Body of pancreas (tissue), 4 donors: ENCODE measurements around the gene SLC22A14.

Experiments
- POLR2A ChIP-seq, 3 donors: fragments of 450-650 bp; IDR thresholded peaks; one replicate each; pipeline ENCODE4 v1.6.1; 2016; ENCODE audit warnings: antibody characterized with exemption in 3 of 3, mild to moderate bottlenecking in 2 of 3
- TF ChIP-seq, protein P1 (sequence below), 7 experiments: fragments of 450-650 bp in 4 of 7; fragments of 200-600 bp in 3 of 7; sonication (generic) in 3 of 7; IDR thresholded peaks; one replicate each; pipeline ENCODE4 v1.5.1; 2016 to 2019; ENCODE audit warnings: antibody characterized with exemption in 7 of 7

DNA sequence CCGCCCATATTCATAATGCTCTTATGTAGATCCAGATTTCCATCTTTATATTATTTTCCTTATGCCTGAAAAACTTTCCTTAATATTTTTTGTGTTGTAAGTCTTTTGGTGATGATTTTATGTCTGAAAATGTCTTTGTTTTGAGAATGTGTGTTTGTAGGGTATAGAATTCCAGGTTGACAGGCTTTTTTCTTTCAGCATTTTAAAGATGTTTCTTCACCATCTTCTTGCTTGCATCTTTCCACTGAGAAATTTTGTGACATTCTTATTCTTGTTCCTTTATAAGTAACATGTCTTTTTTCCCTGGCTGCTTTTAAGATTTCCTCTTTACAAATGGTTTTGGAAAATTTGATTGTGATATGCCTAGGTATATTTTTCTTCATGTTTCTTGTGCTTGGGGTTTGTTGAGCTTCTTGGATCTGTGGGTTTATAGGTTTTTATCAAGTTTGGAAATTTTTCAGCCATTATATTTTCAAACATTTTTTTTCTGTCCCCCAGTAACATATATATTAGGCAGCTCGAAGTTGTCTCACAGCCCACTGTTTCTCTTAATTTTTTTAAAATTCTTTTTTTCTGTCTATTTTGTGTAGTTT lies 43.6 kb upstream of the SLC22A14 start:
- TF ChIP-seq, protein P1, sequence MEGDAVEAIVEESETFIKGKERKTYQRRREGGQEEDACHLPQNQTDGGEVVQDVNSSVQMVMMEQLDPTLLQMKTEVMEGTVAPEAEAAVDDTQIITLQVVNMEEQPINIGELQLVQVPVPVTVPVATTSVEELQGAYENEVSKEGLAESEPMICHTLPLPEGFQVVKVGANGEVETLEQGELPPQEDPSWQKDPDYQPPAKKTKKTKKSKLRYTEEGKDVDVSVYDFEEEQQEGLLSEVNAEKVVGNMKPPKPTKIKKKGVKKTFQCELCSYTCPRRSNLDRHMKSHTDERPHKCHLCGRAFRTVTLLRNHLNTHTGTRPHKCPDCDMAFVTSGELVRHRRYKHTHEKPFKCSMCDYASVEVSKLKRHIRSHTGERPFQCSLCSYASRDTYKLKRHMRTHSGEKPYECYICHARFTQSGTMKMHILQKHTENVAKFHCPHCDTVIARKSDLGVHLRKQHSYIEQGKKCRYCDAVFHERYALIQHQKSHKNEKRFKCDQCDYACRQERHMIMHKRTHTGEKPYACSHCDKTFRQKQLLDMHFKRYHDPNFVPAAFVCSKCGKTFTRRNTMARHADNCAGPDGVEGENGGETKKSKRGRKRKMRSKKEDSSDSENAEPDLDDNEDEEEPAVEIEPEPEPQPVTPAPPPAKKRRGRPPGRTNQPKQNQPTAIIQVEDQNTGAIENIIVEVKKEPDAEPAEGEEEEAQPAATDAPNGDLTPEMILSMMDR (IDR thresholded peaks at IDR 0.05), result no peak
- no peak for TF ChIP-seq POLR2A (IDR thresholded peaks at IDR 0.05)
